K562 (cell line): ENCODE results near the gene DAZAP1. TPM values are rescaled to one million over a fixed set of nuclear protein-coding genes. Genes with fewer than 3 reads are reported as not detected.
A peak's percentile ranks its signal among the peaks of the same experiment; 100 is the strongest.

Experiments used
- ETV1 ChIP-seq: fragments of 450-650 bp; conservative IDR thresholded peaks from 2 replicates; pipeline ENCODE4 v1.6.1; 2016; ENCODE audit warnings: missing genetic modification characterization, control low read depth, low read depth, missing compliant biosample characterization
- FOXJ2 ChIP-seq: fragments of 200-800 bp; sonication (Bioruptor generic); IDR thresholded peaks from 2 replicates; pipeline ENCODE4 v1.6.1; 2016; ENCODE audit warnings: missing genetic modification characterization, missing compliant biosample characterization
- HDAC8 ChIP-seq: fragments of 450-650 bp; IDR thresholded peaks from 2 replicates; pipeline ENCODE4 v1.6.1; 2016; ENCODE audit warnings: mild to moderate bottlenecking, missing genetic modification characterization, moderate library complexity, missing compliant biosample characterization
- HMG20A ChIP-seq: fragments of 450-650 bp; formaldehyde crosslinking; conservative IDR thresholded peaks from 2 replicates; pipeline ENCODE4 v1.4.0; 2020; ENCODE audit warnings: mild to moderate bottlenecking, mixed read lengths
- LCOR ChIP-seq: sonication (generic); formaldehyde crosslinking; IDR thresholded peaks from 2 replicates; pipeline ENCODE4 v1.8.0; 2022; ENCODE audit warnings: mild to moderate bottlenecking, missing genetic modification reagents
- MTA2 ChIP-seq: fragments of 450-650 bp; IDR thresholded peaks from 2 replicates; pipeline ENCODE4 v1.6.1; 2016; ENCODE audit warnings: low read depth
- NR4A1 ChIP-seq, 2 experiments: fragments of 250-450 bp in 1 of 2; fragments of 450-650 bp in 1 of 2; sonication (Bioruptor Pico) in 1 of 2; IDR thresholded peaks; 2 replicates each; pipeline versions ENCODE4 v1.4.0 to v1.6.1; 2016 to 2020; ENCODE audit warnings: mild to moderate bottlenecking in 2 of 2, missing compliant biosample characterization in 1 of 2, missing genetic modification characterization in 1 of 2, moderate library complexity in 1 of 2
- PHB ChIP-seq: fragments of 250-450 bp; sonication (Bioruptor Pico); IDR thresholded peaks from 2 replicates; pipeline ENCODE4 v1.5.0; 2021
- PML ChIP-seq: IDR thresholded peaks from 2 replicates; pipeline ENCODE4 v1.6.1; 2012; ENCODE audit warnings: low read length, inconsistent platforms
- RBM15 ChIP-seq: fragments of 200-400 bp; formaldehyde crosslinking; IDR thresholded peaks from 2 replicates; pipeline ENCODE4 v1.6.1; 2018; ENCODE audit warnings: mild to moderate bottlenecking, low read length, moderate library complexity; ENCODE audit not compliant: insufficient read depth
- RBM39 ChIP-seq: fragments of 200-400 bp; formaldehyde crosslinking; optimal IDR thresholded peaks from 2 replicates; pipeline ENCODE3; 2018; ENCODE audit warnings: low read depth, low read length
- SRSF9 ChIP-seq: fragments of 200-400 bp; formaldehyde crosslinking; IDR thresholded peaks from 2 replicates; pipeline ENCODE4 v1.6.1; 2017; ENCODE audit warnings: low read depth, low read length, borderline replicate concordance
- XRCC3 ChIP-seq: fragments of 450-650 bp; IDR thresholded peaks from 2 replicates; pipeline ENCODE4 v1.6.1; 2017; ENCODE audit warnings: mild to moderate bottlenecking, moderate library complexity
- YY1 ChIP-seq, 3 experiments: IDR thresholded peaks; 2 replicates each; pipeline ENCODE4 v1.6.1; 2011; ENCODE audit warnings: low read length in 2 of 3, mild to moderate bottlenecking in 2 of 3, moderate library complexity in 2 of 3, borderline replicate concordance in 1 of 3, control low read depth in 1 of 3, low read depth in 1 of 3; ENCODE audit not compliant: insufficient read depth in 3 of 3, insufficient replicate concordance in 2 of 3, control insufficient read depth in 1 of 3, insufficient read length in 1 of 3; ENCODE audit errors: extremely low read depth in 1 of 3
- ZBTB1 ChIP-seq: sonication (generic); formaldehyde crosslinking; IDR thresholded peaks from 2 replicates; pipeline ENCODE4 v1.8.1; 2023; ENCODE audit warnings: missing genetic modification reagents, low read depth, mild to moderate bottlenecking, borderline replicate concordance
- ZNF165 ChIP-seq: fragments of 250-450 bp; sonication (Bioruptor Pico); IDR thresholded peaks from 2 replicates; pipeline ENCODE4 v1.4.0; 2020; ENCODE audit warnings: borderline replicate concordance
- ZNF184 ChIP-seq: sonication (generic); formaldehyde crosslinking; IDR thresholded peaks from 2 replicates; pipeline ENCODE4 v1.5.0; 2020; ENCODE audit warnings: missing genetic modification reagents
- polyA plus RNA-seq, 8 experiments: library from polyadenylated mRNA; depleted of rRNA in 4 of 8; stranded (reverse) in 5 of 8; unstranded in 3 of 8; fragments of >200 nt; fragmentation: Nextera tagmentation in 2 of 8; fragmentation: Illumina TruSeq in 1 of 8; extraction: Ambion mirVana in 2 of 8; extraction: Trizol in 1 of 8; gene quantifications; 2 replicates each; pipeline versions ENCODE4 v1.2.1 to v1.2.3, GENCODE V29; 2011 to 2014; ENCODE audit warnings: inconsistent platforms in 1 of 8, missing spikeins in 1 of 8
- total RNA-seq, 7 experiments: library from RNA; depleted of rRNA in 6 of 7; stranded (reverse); fragments of >200 nt in 6 of 7; fragmentation: Illumina TruSeq in 2 of 7; extraction: Trizol in 2 of 7; gene quantifications; 2 replicates each; pipeline versions ENCODE4 v1.2.1 to v1.2.3, GENCODE V29; 2011 to 2021; ENCODE audit warnings: low replicate concordance in 1 of 7
- TF ChIP-seq, protein P1 (sequence below), 2 experiments: fragments of 450-650 bp; formaldehyde crosslinking in 1 of 2; IDR thresholded peaks; 2 replicates each; pipeline versions ENCODE4 v1.4.0 to v1.6.1; 2014 to 2020; ENCODE audit warnings: mild to moderate bottlenecking in 2 of 2, borderline replicate concordance in 1 of 2, low read depth in 1 of 2
- TF ChIP-seq, protein P2 (sequence below): fragments of 450-650 bp; IDR thresholded peaks from 2 replicates; pipeline ENCODE4 v1.6.1; 2017; ENCODE audit warnings: mild to moderate bottlenecking, moderate library complexity

The DAZAP1 gene
- total and polyA plus RNA-seq, 9 of the 15 experiments (the other 6 are each of a cell fraction or from before 2014, with no cell fraction given): 10.8 to 289 (median 142) TPM

DNA sequence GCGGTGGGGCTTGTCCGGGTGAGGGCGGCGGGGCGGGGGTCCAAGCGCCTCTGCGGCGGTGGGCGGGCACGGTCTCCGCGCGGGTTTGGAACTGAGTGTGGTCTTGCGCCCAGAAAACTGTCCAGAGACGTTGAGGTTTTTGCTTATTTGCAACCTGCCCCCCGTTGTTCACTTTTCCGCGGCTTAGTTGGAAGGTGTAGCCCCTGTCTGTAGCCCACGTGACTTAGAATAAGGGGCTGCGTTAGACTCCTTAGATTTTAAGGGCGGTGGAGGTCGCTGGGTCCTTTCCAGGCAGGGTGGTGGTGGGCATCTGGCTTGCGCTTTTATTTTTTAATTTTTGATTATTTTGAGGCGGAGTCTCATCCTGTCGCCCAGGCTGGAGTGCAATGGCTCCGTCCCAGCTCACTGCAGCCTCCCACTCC, 31.6 kb downstream of the DAZAP1 start (continued):
- TF ChIP-seq, protein P1, sequence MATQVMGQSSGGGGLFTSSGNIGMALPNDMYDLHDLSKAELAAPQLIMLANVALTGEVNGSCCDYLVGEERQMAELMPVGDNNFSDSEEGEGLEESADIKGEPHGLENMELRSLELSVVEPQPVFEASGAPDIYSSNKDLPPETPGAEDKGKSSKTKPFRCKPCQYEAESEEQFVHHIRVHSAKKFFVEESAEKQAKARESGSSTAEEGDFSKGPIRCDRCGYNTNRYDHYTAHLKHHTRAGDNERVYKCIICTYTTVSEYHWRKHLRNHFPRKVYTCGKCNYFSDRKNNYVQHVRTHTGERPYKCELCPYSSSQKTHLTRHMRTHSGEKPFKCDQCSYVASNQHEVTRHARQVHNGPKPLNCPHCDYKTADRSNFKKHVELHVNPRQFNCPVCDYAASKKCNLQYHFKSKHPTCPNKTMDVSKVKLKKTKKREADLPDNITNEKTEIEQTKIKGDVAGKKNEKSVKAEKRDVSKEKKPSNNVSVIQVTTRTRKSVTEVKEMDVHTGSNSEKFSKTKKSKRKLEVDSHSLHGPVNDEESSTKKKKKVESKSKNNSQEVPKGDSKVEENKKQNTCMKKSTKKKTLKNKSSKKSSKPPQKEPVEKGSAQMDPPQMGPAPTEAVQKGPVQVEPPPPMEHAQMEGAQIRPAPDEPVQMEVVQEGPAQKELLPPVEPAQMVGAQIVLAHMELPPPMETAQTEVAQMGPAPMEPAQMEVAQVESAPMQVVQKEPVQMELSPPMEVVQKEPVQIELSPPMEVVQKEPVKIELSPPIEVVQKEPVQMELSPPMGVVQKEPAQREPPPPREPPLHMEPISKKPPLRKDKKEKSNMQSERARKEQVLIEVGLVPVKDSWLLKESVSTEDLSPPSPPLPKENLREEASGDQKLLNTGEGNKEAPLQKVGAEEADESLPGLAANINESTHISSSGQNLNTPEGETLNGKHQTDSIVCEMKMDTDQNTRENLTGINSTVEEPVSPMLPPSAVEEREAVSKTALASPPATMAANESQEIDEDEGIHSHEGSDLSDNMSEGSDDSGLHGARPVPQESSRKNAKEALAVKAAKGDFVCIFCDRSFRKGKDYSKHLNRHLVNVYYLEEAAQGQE (IDR thresholded peaks at IDR 0.05; ENCODE audit: borderline replicate concordance): no peak
- TF ChIP-seq, protein P1 (CRISPR knock-in tag; IDR thresholded peaks at IDR 0.05; ENCODE audit: low read depth): no peak
- no peak for TF ChIP-seq HDAC8
- no peak for TF ChIP-seq PHB (CRISPR knock-in tag)
- no peak for TF ChIP-seq PML
- TF ChIP-seq XRCC3: no peak
- TF ChIP-seq FOXJ2 (tag): no peak
- no peak for TF ChIP-seq RBM15
- peak in 1 of 3 experiments; percentile 17 for TF ChIP-seq YY1 (IDR thresholded peaks at IDR 0.05; ENCODE audit: borderline replicate concordance in 1 of 3, control insufficient read depth in 1 of 3, extremely low read depth in 1 of 3, insufficient read depth in 3 of 3, insufficient read length in 1 of 3, insufficient replicate concordance in 2 of 3, low read depth in 1 of 3, low read length in 2 of 3)
- TF ChIP-seq ZNF184 (CRISPR knock-in tag): no peak
- TF ChIP-seq RBM39: no peak
- TF ChIP-seq ZNF165 (CRISPR knock-in tag): no peak
- TF ChIP-seq LCOR (CRISPR knock-in tag): no peak
- no peak for TF ChIP-seq MTA2
- no peak for TF ChIP-seq SRSF9
- no peak for TF ChIP-seq ETV1
- TF ChIP-seq, protein P2, sequence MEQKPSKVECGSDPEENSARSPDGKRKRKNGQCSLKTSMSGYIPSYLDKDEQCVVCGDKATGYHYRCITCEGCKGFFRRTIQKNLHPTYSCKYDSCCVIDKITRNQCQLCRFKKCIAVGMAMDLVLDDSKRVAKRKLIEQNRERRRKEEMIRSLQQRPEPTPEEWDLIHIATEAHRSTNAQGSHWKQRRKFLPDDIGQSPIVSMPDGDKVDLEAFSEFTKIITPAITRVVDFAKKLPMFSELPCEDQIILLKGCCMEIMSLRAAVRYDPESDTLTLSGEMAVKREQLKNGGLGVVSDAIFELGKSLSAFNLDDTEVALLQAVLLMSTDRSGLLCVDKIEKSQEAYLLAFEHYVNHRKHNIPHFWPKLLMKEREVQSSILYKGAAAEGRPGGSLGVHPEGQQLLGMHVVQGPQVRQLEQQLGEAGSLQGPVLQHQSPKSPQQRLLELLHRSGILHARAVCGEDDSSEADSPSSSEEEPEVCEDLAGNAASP: no peak
- no peak for TF ChIP-seq NR4A1 (CRISPR knock-in tag; IDR thresholded peaks at IDR 0.05)
- no peak for TF ChIP-seq NR4A1 (tag; IDR thresholded peaks at IDR 0.05)
- no peak for TF ChIP-seq HMG20A (CRISPR knock-in tag)
- TF ChIP-seq ZBTB1 (CRISPR knock-in tag): 0 out of 2 replicates have a peak, but pooled peaks have one; percentile 9
